HEK293 (cell line): ENCODE data around the gene MAML2.

ENCODE experiments used
- ZBTB7A ChIP-seq: fragments of 450-650 bp; formaldehyde crosslinking; IDR thresholded peaks from 2 replicates; pipeline ENCODE4 v1.5.1; 2016; ENCODE audit warnings: low read depth, missing biosample characterization, missing genetic modification characterization
- ZFP37 ChIP-seq: fragments of 450-650 bp; formaldehyde crosslinking; IDR thresholded peaks from 2 replicates; pipeline ENCODE4 v1.5.1; 2016; ENCODE audit warnings: missing biosample characterization, missing genetic modification characterization
- ZNF274 ChIP-seq, 2 experiments: fragments of 200-500 bp in 1 of 2; fragments of 450-650 bp in 1 of 2; sonication (Bioruptor generic) in 1 of 2; formaldehyde crosslinking in 1 of 2; IDR thresholded peaks; 2 replicates each; pipeline versions ENCODE4 v1.5.1 to v1.6.1; 2014 to 2016; ENCODE audit warnings: borderline replicate concordance in 1 of 2, inconsistent platforms in 1 of 2, low read length in 1 of 2, missing biosample characterization in 1 of 2, missing genetic modification characterization in 1 of 2
- ZNF394 ChIP-seq: fragments of 450-650 bp; formaldehyde crosslinking; IDR thresholded peaks from 2 replicates; pipeline ENCODE4 v1.5.1; 2016; ENCODE audit warnings: missing biosample characterization, missing genetic modification characterization, mild to moderate bottlenecking, moderate library complexity, borderline replicate concordance
- ZNF785 ChIP-seq: fragments of 450-650 bp; formaldehyde crosslinking; IDR thresholded peaks from 2 replicates; pipeline ENCODE4 v1.5.1; 2016; ENCODE audit warnings: missing biosample characterization, missing genetic modification characterization
- TF ChIP-seq, protein P1 (sequence below): fragments of 450-650 bp; formaldehyde crosslinking; IDR thresholded peaks from 2 replicates; pipeline ENCODE4 v1.5.1; 2016; ENCODE audit warnings: missing biosample characterization, missing genetic modification characterization

DNA sequence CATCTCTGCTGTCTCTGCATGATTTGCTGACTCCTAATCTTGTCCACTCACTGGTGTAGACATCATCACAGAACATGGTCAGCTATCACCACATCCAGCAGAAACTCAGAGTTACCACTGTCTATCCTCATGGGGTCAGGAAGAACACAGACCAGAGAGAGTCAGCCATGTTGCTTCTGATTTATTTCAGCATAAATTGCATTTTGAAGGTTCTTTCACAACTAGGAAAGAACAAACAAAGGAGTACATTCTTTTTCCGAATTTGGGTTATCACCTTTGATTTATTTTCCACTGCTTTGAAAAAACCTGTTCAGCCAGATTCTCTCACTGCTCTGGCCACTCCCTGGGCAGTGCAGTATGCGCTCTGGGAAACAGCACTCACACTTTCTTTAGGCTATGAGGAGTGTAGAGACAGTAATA, 247.1 kb downstream of the MAML2 start:
- no peak for TF ChIP-seq ZNF785 (tag by site-specific recombination)
- no peak for TF ChIP-seq ZBTB7A
- no peak for TF ChIP-seq ZNF394 (tag by site-specific recombination)
- TF ChIP-seq ZFP37 (tag by site-specific recombination): no peak
- no peak for TF ChIP-seq ZNF274 (IDR thresholded peaks at IDR 0.05; ENCODE audit: low read length)
- no peak for TF ChIP-seq ZNF274 (tag by site-specific recombination; IDR thresholded peaks at IDR 0.05; ENCODE audit: borderline replicate concordance)
- TF ChIP-seq, protein P1, sequence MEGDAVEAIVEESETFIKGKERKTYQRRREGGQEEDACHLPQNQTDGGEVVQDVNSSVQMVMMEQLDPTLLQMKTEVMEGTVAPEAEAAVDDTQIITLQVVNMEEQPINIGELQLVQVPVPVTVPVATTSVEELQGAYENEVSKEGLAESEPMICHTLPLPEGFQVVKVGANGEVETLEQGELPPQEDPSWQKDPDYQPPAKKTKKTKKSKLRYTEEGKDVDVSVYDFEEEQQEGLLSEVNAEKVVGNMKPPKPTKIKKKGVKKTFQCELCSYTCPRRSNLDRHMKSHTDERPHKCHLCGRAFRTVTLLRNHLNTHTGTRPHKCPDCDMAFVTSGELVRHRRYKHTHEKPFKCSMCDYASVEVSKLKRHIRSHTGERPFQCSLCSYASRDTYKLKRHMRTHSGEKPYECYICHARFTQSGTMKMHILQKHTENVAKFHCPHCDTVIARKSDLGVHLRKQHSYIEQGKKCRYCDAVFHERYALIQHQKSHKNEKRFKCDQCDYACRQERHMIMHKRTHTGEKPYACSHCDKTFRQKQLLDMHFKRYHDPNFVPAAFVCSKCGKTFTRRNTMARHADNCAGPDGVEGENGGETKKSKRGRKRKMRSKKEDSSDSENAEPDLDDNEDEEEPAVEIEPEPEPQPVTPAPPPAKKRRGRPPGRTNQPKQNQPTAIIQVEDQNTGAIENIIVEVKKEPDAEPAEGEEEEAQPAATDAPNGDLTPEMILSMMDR (tag by site-specific recombination): no peak
